HG03108 (cell line): ENCODE results near the gene NSF.
"Not testable (repeated sequence)": the region's sequence is repeated elsewhere in the genome, so short reads cannot be mapped to it uniquely, and the experiment has no call there.

ENCODE experiments used
- ATAC-seq: cut with Tn5 transposase; IDR thresholded peaks from one replicate; pipeline ENCODE4 v1.9.1; 2021; ENCODE audit warnings: moderate library complexity; ENCODE audit not compliant: unreplicated experiment

NSF gene

GRCh38 chr17:46627452-46627851 is 37.0 kb downstream of the NSF start:
- ATAC-seq, result not testable (repeated sequence)

DNA sequence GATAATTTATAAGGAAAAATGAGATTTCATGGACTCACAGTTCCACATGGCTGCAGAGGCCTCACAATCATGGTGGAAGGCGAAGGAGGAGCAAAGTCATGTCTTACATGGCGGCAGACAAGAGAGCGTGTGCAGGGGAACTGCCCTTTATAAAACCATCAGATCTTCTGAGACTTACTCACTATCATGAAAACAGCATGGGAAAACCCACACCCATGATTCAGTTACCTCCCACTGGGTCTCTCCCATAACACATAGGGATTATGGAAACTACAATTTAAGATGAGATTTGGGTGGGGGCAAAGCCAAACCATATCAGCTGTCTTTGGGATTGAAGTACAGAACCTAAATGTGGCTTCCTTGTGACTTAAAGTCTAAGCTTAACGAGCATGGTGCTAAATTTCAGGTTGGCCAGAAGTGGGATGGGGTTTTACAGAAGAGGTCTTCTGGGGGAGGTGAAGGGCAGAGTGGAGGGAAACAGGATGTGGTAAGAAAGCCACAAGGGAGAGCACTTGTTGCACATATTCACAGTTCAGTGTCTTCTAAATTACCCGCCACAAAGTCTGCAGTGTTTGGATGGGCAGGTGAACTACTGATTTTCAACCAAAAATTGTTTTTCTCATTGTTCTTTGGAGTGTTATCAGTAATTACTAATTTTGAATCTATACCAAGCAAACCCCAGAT is 38.4 kb downstream of the NSF start:
- not testable (repeated sequence) for ATAC-seq

GRCh38 chr17:46632146-46632545 is 41.7 kb downstream of the NSF start:
- not testable (repeated sequence) for ATAC-seq

- not testable (repeated sequence) for ATAC-seq
Observed at GRCh38 chr17:46634844-46635243, 44.4 kb downstream of the NSF start.

GRCh38 chr17:46641861-46642656 is 51.6 kb downstream of the NSF start:
- not testable (repeated sequence) for ATAC-seq

DNA sequence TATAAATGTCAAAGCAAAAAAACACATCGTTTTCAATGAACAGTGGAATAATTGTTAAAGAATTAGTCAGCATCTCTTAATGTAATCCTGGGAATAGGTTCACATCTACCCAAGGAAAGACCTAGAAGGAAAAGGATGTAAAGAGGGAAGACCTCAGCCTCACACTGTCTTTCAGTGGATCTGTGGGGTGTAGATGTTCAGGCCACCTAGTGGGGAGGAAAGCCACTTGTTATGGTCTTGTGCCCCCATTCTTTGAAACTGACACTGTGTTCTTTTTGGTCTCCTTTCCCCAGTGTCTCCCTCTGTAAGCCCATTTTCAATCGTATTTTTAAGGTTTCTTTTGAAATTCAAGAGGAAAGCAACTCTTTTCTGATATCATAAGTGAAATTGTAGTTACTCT is 56.8 kb downstream of the NSF start:
- not testable (repeated sequence) for ATAC-seq

DNA sequence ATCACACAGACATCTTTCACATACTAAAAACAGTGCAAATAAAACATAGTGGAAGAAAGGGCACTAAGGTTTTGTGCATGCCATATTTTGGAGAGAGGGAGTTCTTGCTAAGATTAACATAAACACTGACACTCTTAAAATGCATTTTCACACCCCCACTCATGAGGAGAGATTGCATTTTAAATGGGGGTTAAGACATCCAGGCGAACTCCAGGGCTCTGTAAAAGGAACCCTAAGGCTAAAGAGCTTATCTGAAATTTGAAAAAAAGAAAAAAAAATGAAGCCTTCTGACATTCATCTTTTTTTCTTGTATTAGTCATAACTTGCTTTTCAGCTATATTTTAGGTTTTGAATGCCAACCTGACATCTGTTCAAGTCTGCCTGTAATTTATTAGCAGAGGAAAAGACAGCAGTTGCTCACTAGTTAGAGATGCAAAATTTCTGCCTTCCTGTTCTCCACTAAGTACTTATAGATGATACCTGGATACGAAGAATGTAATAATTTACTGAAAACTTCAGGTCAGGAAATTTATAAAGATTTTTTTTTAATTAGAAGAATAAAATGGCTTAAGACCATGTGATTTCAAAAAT is 57.3 kb downstream of the NSF start:
- not testable (repeated sequence) for ATAC-seq

DNA sequence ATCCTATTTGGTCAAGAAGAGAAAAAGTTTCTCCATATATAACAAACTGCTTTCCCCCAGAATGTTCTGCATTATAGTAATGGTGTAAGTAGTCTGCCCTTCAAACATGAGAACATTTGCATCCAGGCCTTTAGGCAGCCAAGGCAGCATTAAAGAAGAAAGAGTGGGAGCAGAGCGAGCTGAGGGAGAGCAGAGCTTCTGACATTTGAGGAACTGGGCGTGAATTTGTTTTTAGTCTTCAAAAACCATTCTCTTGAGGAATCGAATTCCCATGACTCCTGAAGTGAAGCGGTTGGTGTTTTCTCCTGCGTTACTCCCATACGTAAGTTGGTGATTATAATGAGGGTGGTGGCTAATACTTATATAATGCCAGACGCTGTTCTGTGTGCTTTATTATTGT is 58.8 kb downstream of the NSF start:
- not testable (repeated sequence) for ATAC-seq

GRCh38 chr17:46652024-46652643 is 61.7 kb downstream of the NSF start:
- not testable (repeated sequence) for ATAC-seq

GRCh38 chr17:46658235-46658634 is 67.8 kb downstream of the NSF start:
- ATAC-seq, result not testable (repeated sequence)

GRCh38 chr17:46659702-46660101 is 69.2 kb downstream of the NSF start:
- not testable (repeated sequence) for ATAC-seq

DNA sequence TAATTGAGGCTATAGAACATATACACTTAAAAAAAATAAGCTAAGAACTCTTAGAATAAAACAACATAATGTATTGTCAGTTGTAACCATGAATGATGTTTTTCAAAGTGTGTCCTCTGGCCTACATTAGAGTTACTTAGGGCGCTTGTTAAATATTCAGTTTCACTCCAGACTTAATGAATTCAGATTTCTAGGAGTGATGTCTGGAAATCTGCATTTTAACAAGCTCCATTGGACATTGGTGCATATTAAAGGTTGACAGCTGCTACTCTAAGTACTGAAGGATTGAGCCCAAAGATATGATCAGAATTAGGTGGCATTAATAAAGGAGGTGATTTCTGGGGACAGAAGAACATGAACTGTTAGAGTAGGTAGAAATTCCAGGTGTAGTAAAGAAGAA is 72.7 kb downstream of the NSF start:
- not testable (repeated sequence) for ATAC-seq

DNA sequence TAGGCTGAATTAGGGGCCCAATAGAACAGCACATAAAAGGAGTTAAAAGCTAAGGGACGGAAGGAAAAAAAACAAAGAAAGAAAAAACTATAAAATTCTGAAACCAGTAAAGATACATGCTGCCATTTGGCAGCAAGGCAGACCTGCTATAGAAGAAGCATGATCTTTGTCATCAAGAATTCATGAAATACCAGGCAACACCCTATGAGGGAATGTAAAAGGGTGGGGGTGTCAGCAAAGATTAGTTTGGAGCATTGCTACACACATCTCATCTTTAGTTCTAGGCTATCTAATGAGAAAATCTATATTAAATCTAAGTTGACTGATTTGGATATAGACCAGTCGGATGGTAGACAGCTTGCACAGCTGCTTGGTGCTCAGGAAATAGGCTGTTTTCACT is 73.1 kb downstream of the NSF start:
- not testable (repeated sequence) for ATAC-seq

DNA sequence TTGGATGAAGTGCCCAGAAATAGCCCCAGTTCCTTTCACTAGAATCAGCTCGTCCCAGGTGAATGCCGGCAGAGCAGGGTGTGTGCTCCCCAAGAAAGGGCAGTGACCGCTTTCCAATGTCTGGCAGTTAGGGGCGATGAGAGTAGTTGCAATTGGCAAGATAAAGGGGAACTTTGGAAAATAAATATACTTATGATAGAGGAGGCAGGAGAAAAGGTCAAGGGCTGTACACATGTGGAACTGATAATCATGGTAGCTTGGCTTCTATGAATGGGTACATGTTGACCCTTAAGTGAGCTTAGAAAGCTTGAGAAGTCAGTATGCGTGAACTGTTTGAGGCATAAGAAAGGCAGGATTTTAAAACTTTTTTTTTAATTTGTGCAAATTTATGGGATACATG is 75.5 kb downstream of the NSF start:
- ATAC-seq, result not testable (repeated sequence)

DNA sequence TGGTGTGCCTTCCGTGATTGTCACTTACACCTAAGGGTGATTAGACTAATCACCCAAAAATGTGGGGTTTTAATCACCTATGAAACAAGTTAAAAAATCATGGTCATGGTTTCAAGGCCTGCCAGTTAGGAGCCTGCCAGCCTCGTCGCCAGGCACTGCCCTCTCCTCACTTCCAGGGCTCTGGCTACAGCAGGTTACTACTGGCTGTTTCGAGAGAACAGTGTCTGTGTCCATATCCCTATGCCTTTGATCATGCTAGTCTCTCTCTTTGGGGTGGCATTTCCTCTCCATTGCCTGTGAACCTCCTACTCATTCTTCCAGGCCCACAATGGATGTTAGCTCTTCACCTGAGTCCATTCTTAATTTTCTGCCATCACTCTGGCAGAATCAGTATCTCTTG is 80.3 kb downstream of the NSF start:
- ATAC-seq, result not testable (repeated sequence)

GRCh38 chr17:46672777-46673176 is 82.3 kb downstream of the NSF start:
- ATAC-seq, result not testable (repeated sequence)

DNA sequence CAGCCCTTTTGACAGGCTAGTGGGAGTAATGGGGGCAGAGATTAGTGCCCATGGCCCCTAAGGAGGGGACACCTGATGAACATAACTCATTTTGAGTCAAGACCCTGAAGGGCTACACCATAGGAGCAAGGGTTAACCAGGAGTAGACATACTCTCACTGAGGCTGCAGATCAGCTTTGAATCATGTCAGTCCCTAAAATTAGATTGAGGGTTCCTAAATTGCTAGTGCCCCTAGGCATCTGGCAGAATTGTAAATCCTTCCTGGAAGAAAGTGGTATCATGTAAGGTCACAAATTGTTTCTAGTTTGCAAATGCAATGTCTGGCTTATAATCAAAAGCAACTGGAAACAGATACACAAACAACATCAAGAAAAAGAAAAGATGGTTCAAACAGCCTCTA is 87.3 kb downstream of the NSF start:
- not testable (repeated sequence) for ATAC-seq

DNA sequence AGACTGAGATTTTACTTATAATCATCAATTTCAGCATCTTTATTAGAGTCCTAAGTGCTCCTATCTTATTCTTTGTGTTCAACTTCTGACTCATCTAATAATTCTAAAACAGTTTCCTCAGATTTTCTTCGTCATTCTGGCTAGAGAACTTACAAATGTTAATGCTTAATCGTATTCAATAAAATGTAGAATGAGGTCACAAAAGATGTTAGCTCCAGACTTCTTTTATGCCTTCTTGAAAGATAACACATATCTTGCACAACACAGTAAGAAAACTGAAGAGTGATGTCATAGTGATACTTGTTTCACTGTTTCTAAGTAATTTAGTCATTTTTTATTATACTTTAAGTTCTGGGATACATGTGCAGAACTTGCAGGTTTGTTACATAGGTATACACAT is 93.2 kb downstream of the NSF start:
- ATAC-seq, result not testable (repeated sequence)

DNA sequence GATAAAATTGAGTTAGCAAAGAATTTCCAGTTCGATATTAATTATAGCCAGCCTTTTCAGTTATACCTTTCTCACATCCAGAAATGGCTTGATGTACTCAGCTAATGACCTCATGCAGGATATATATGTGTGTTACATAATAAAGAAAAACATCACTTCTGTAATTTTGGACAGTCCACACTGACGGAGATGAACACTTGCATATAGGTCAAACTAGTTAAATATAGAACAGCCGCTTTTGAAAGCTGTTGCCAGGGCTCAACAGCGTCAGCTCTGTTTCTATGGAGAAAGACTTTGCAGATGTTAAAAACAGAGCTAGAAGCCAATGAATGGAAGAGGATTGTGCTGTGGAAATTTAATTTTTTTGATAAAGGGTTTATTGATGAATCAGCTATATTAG is 94.8 kb downstream of the NSF start:
- ATAC-seq, result not testable (repeated sequence)

- ATAC-seq, result not testable (repeated sequence)
Observed at GRCh38 chr17:46692196-46692595, 101.7 kb downstream of the NSF start.

DNA sequence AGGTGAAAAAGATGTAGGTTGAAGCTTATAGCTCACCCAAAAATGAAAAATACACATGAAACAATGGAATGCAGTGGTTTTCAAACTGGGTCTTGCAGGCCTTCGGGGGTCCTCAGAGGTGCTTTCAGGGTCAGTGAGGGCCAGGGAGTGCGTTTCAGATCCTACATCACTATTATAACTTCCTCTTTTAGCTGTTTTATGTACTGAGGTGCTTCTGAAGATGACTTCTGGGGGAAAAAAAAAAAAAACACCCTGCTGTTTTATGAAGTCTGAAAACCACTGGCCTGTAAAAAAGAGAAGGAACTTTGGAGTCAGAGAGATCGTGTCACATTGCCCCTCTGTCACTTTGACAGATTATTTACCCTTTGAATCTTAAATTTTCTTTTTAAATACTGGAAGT is 102.8 kb downstream of the NSF start:
- not testable (repeated sequence) for ATAC-seq
